ENCODE data around the gene TRIM67. TPM values are rescaled to one million over a fixed set of nuclear protein-coding genes. Genes with fewer than 3 reads are reported as not detected.

Gene TRIM67
- total RNA-seq, 2 donors from 2014 or later = not detected

GRCh38 chr1:231159202-231159962, 2.5 kb upstream of the TRIM67 start:
- no peak overlapping the region for H3K27ac ChIP-seq
- no peak for TF ChIP-seq CTCF (IDR thresholded peaks at IDR 0.05)

GRCh38 chr1:231159963-231160761, 1.7 kb upstream of the TRIM67 start:
- H3K4me3 ChIP-seq = no peak overlapping the region
- H3K27me3 ChIP-seq (replicated peaks; ENCODE audit: insufficient read depth) = peaks cover 11% of the 10 kb centered on the region
- H3K4me1 ChIP-seq (ENCODE audit: control insufficient read depth in 1 of 2, low read depth in 2 of 2) = peaks cover 18 to 28% of the 10 kb centered on the region in 2 donors
- TF ChIP-seq CTCF (IDR thresholded peaks at IDR 0.05) = no peak
- ATAC-seq (ENCODE audit: insufficient number of reproducible peaks, low FRiP score, low read depth) = no peak
- DNase-seq (ENCODE audit: low spot score) = no peak
- H3K27ac ChIP-seq = no peak overlapping the region
- no peaks in the 10 kb centered on the region for H3K36me3 ChIP-seq
- no peaks in the 10 kb centered on the region for H3K9me3 ChIP-seq

More at GRCh38 chr1:231159202-231159962, 2.5 kb upstream of the TRIM67 start:
- peaks cover 18 to 28% of the 10 kb centered on the region in 2 donors for H3K4me1 ChIP-seq (ENCODE audit: control insufficient read depth in 1 of 2, low read depth in 2 of 2)
- DNase-seq (ENCODE audit: low spot score) = no peak
- H3K27me3 ChIP-seq (replicated peaks; ENCODE audit: insufficient read depth) = peaks cover 8% of the 10 kb centered on the region
- H3K9me3 ChIP-seq = no peaks in the 10 kb centered on the region
- ATAC-seq (ENCODE audit: insufficient number of reproducible peaks, low FRiP score, low read depth) = no peak
- no peak overlapping the region for H3K4me3 ChIP-seq
- H3K36me3 ChIP-seq = no peaks in the 10 kb centered on the region

DNA sequence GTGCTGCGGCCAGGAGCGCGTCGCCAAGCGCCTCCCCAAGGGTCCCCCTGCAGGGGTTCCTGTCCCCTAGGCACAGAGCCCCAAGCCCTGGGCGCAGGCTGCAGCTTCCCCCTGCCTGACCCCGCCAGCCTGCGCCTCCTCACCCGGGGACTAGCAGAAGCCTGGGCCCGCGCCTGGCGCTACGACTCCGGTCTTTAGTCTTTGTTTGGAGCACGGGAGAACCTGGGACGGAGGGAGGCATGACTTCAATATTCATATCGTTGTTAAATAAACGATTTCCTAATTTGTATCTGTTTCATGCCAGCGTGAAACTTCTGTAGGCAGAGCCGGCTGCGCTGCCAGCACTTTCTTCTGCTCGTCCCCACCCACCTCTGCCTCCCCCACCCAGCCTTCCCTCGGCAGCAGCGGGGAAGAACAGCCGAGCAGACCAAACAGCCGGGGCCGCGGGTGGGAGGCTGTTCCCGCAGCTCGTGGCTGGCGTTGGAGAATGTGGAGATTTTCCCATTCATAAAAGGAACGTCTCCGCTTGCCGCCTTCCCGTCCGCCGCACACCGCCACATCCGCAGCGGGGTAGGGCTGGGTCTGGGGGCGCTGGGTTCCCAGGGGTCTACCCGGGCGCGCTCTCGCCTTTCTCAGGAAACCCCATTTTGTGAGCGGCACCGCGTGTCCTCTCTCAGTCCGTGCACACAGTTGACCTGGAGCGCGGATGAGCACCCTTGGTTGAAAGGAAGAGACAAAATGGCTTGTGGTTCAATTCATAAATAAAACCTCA, 777 bp upstream of the TRIM67 start:
- no peak for TF ChIP-seq CTCF (IDR thresholded peaks at IDR 0.05)
- H3K9me3 ChIP-seq = no peaks in the 10 kb centered on the region
- H3K4me1 ChIP-seq (ENCODE audit: control insufficient read depth in 1 of 2, low read depth in 2 of 2) = peaks cover 18 to 28% of the 10 kb centered on the region in 2 donors
- DNase-seq (ENCODE audit: low spot score) (no peak), ATAC-seq (ENCODE audit: insufficient number of reproducible peaks, low FRiP score, low read depth) (no peak)
- peak overlapping the region; percentile 65 for H3K4me3 ChIP-seq
- no peak overlapping the region for H3K27ac ChIP-seq
- no peaks in the 10 kb centered on the region for H3K36me3 ChIP-seq
- peaks cover 11% of the 10 kb centered on the region for H3K27me3 ChIP-seq (replicated peaks; ENCODE audit: insufficient read depth)

GRCh38 chr1:231162297-231162969, 575 bp downstream of the TRIM67 start:
- no peaks in the 10 kb centered on the region for H3K9me3 ChIP-seq
- H3K4me1 ChIP-seq (ENCODE audit: control insufficient read depth in 1 of 2, low read depth in 2 of 2) = peaks cover 18 to 28% of the 10 kb centered on the region in 2 donors
- H3K36me3 ChIP-seq = no peaks in the 10 kb centered on the region
- TF ChIP-seq CTCF (IDR thresholded peaks at IDR 0.05) = no peak
- H3K4me3 ChIP-seq = peak overlapping the region; percentile 65
- H3K27ac ChIP-seq = no peak overlapping the region
- no peak for DNase-seq (ENCODE audit: low spot score)
- H3K27me3 ChIP-seq (replicated peaks; ENCODE audit: insufficient read depth) = peaks cover 11% of the 10 kb centered on the region
- no peak for ATAC-seq (ENCODE audit: insufficient number of reproducible peaks, low FRiP score, low read depth)
